Middle frontal gyrus (tissue), 1 donor: Measurements from ENCODE around the gene SMIM14.
"Not testable (repeated sequence)": the region's sequence is repeated elsewhere in the genome, so short reads cannot be mapped to it uniquely, and the experiment has no call there.

Experiments used
- DNase-seq: peaks from one replicate; pipeline ENCODE4 v3.0.0-alpha.2; 2015; ENCODE audit warnings: low spot score; ENCODE audit errors: extremely low spot score

SMIM14 gene

GRCh38 chr4:39648213-39648612, 9.5 kb upstream of the SMIM14 start:
- DNase-seq: no peak

GRCh38 chr4:39642885-39643552, 4.4 kb upstream of the SMIM14 start:
- no peak for DNase-seq

GRCh38 chr4:39641451-39641850, 2.8 kb upstream of the SMIM14 start:
- no peak for DNase-seq

GRCh38 chr4:39637586-39638353, 895 bp downstream of the SMIM14 start:
- DNase-seq: no peak

- no peak for DNase-seq
These were observed 1.5 kb downstream of the SMIM14 start for GRCh38 chr4:39637221-39637585.

GRCh38 chr4:39636531-39637184, 2.0 kb downstream of the SMIM14 start:
- no peak for DNase-seq

- no peak for DNase-seq
These were observed 3.6 kb downstream of the SMIM14 start for GRCh38 chr4:39635023-39635422.

- DNase-seq: no peak
These were observed 7.0 kb downstream of the SMIM14 start for GRCh38 chr4:39631700-39632079.

- no peak for DNase-seq
These were observed 11.3 kb downstream of the SMIM14 start for GRCh38 chr4:39627413-39627812.

GRCh38 chr4:39626913-39627312, 11.8 kb downstream of the SMIM14 start:
- no peak for DNase-seq

- no peak for DNase-seq
These were observed 12.4 kb downstream of the SMIM14 start for GRCh38 chr4:39626261-39626660.

GRCh38 chr4:39621582-39621981, 17.1 kb downstream of the SMIM14 start:
- DNase-seq: no peak

GRCh38 chr4:39620551-39621313, 17.9 kb downstream of the SMIM14 start:
- no peak for DNase-seq

GRCh38 chr4:39617534-39617933, 21.1 kb downstream of the SMIM14 start:
- no peak for DNase-seq

GRCh38 chr4:39616651-39617050, 22.0 kb downstream of the SMIM14 start:
- no peak for DNase-seq

GRCh38 chr4:39616112-39616511, 22.6 kb downstream of the SMIM14 start:
- DNase-seq: not testable (repeated sequence)

GRCh38 chr4:39614487-39615162, 24.0 kb downstream of the SMIM14 start:
- DNase-seq: no peak

- no peak for DNase-seq
These were observed 25.5 kb downstream of the SMIM14 start for GRCh38 chr4:39613093-39613656.

GRCh38 chr4:39609454-39609931, 29.2 kb downstream of the SMIM14 start:
- no peak for DNase-seq

GRCh38 chr4:39608451-39608850, 30.2 kb downstream of the SMIM14 start:
- DNase-seq: no peak

- no peak for DNase-seq
These were observed 31.9 kb downstream of the SMIM14 start for GRCh38 chr4:39606747-39607146.
